H1 (cell line): ENCODE measurements around the gene TMEM145. TPM values are rescaled to one million over a fixed set of nuclear protein-coding genes. Genes with fewer than 3 reads are reported as not detected.

ENCODE experiments used
- CTCF ChIA-PET: fragments of 300-600 bp; sonication (Branson Sonifier 250); formaldehyde crosslinking; loops from one replicate; lab custom pipeline; 2021; ENCODE audit not compliant: partially characterized antibody; lab: Charles Lee
- POLR2A ChIA-PET: fragments of 300-600 bp; sonication (Branson Sonifier 250); formaldehyde crosslinking; loops from one replicate; lab custom pipeline; 2021; ENCODE audit warnings: inconsistent platforms; ENCODE audit not compliant: partially characterized antibody; lab: Charles Lee
- DNase-seq, 2 experiments: peaks; one replicate each; pipeline versions ENCODE4 v3.0.0 to v3.0.0-alpha.2; 2010 to 2022; ENCODE audit warnings: low spot score in 2 of 2, low read depth in 1 of 2, mixed read lengths in 1 of 2
- FAIRE-seq: peaks from 2 replicates; lab custom pipeline; 2011; peaks lifted over from hg19 to GRCh38; lab: Jason Lieb, UNC
- H2AFZ ChIP-seq: 2 replicates; pipeline ENCODE4 v1.8.1; 2012; ENCODE audit warnings: low read length, inconsistent platforms
- H2AK5ac ChIP-seq: 2 replicates; pipeline ENCODE4 v1.6.1; 2013; ENCODE audit warnings: low read depth, low read length
- H2BK120ac ChIP-seq: replicated peaks from 2 replicates; pipeline ENCODE3; 2013; ENCODE audit warnings: low read depth, low read length, inconsistent platforms
- H2BK12ac ChIP-seq: 2 replicates; pipeline ENCODE4 v1.6.1; 2013; ENCODE audit warnings: low read depth, low read length
- H2BK15ac ChIP-seq: 2 replicates; pipeline ENCODE4 v1.6.1; 2013; ENCODE audit warnings: low read length
- H2BK20ac ChIP-seq: 2 replicates; pipeline ENCODE4 v1.6.1; 2013; ENCODE audit warnings: low read length
- H2BK5ac ChIP-seq: 2 replicates; pipeline ENCODE4 v1.6.1; 2013; ENCODE audit warnings: low read depth, low read length
- H3K14ac ChIP-seq: 2 replicates; pipeline ENCODE4 v1.6.1; 2013; ENCODE audit warnings: inconsistent platforms; ENCODE audit not compliant: insufficient read length
- H3K18ac ChIP-seq: 2 replicates; pipeline ENCODE4 v1.6.1; 2013; ENCODE audit warnings: low read length; ENCODE audit errors: extremely low read depth
- H3K23ac ChIP-seq: 2 replicates; pipeline ENCODE4 v1.6.1; 2013; ENCODE audit warnings: inconsistent platforms; ENCODE audit not compliant: insufficient read length
- H3K23me2 ChIP-seq: 2 replicates; pipeline ENCODE4 v1.6.1; 2013; ENCODE audit warnings: low read depth, low read length
- H3K27ac ChIP-seq: 2 replicates; pipeline ENCODE4 v1.6.1; 2011; ENCODE audit warnings: low read depth, low read length, inconsistent platforms
- H3K27me3 ChIP-seq, 4 experiments: replicated peaks in 1 of 4; 1 replicate in 1 of 4; 2 replicates in 3 of 4; pipeline versions ENCODE4 v1.6.1 to v1.8.1; 2011 to 2013; ENCODE audit warnings: low read length in 3 of 4, mild to moderate bottlenecking in 3 of 4, inconsistent platforms in 2 of 4, mixed read lengths in 2 of 4, moderate library complexity in 1 of 4; ENCODE audit not compliant: control insufficient read depth in 3 of 4, insufficient read depth in 3 of 4; ENCODE audit errors: extremely low read depth in 1 of 4
- H3K36me3 ChIP-seq, 4 experiments: 2 replicates each; pipeline versions ENCODE4 v1.6.1 to v1.8.1; 2011 to 2013; ENCODE audit warnings: mild to moderate bottlenecking in 4 of 4, low read length in 3 of 4, moderate library complexity in 2 of 4, control low read depth in 1 of 4, inconsistent platforms in 1 of 4; ENCODE audit not compliant: insufficient read depth in 4 of 4, control insufficient read depth in 2 of 4
- H3K4ac ChIP-seq: replicated peaks from 2 replicates; pipeline ENCODE3; 2013; ENCODE audit warnings: low read length, low read depth, mixed read lengths, inconsistent platforms; ENCODE audit not compliant: insufficient read length
- H3K4me1 ChIP-seq, 4 experiments: replicated peaks in 1 of 4; 1 replicate in 1 of 4; 2 replicates in 3 of 4; pipeline versions ENCODE4 v1.6.1 to v1.8.1; 2011 to 2013; ENCODE audit warnings: low read length in 3 of 4, inconsistent platforms in 2 of 4, mixed read lengths in 1 of 4; ENCODE audit not compliant: insufficient read depth in 4 of 4, control insufficient read depth in 3 of 4
- H3K4me2 ChIP-seq, 2 experiments: 2 replicates each; pipeline versions ENCODE4 v1.6.1 to v1.8.1; 2011 to 2013; ENCODE audit warnings: low read depth in 2 of 2, low read length in 2 of 2, control low read depth in 1 of 2, inconsistent platforms in 1 of 2, mild to moderate bottlenecking in 1 of 2; ENCODE audit not compliant: insufficient read depth in 1 of 2
- H3K4me3 ChIP-seq, 4 experiments: fragments of 200-600, 300-600 bp in 1 of 4; sonication (generic), shearing (Covaris generic), sonication (Bioruptor Twin) in 1 of 4; 2 replicates each; pipeline versions ENCODE4 v1.5.1 to v1.8.1; 2011 to 2016; ENCODE audit warnings: low read length in 4 of 4, low read depth in 3 of 4, control low read depth in 2 of 4, inconsistent platforms in 2 of 4, mild to moderate bottlenecking in 2 of 4, mixed read lengths in 1 of 4, moderate library complexity in 1 of 4; ENCODE audit not compliant: insufficient read depth in 2 of 4; ENCODE audit errors: extremely low read depth in 1 of 4
- H3K56ac ChIP-seq: replicated peaks from 2 replicates; pipeline ENCODE3; 2013; ENCODE audit warnings: low read depth, mild to moderate bottlenecking, mixed read lengths, low read length, inconsistent platforms; ENCODE audit not compliant: insufficient read length
- H3K79me1 ChIP-seq: 2 replicates; pipeline ENCODE4 v1.6.1; 2013; ENCODE audit warnings: low read depth, low read length, control low read depth
- H3K79me2 ChIP-seq, 2 experiments: 2 replicates each; pipeline versions ENCODE4 v1.6.1 to v1.8.1; 2012 to 2013; ENCODE audit warnings: low read length in 2 of 2, mild to moderate bottlenecking in 2 of 2, inconsistent platforms in 1 of 2; ENCODE audit not compliant: insufficient read depth in 2 of 2, control insufficient read depth in 1 of 2
- H3K9ac ChIP-seq, 4 experiments: replicated peaks in 1 of 4; 1 replicate in 1 of 4; 2 replicates in 3 of 4; pipeline versions ENCODE4 v1.6.1 to v1.8.1; 2011 to 2013; ENCODE audit warnings: low read depth in 3 of 4, low read length in 3 of 4, control low read depth in 2 of 4, mild to moderate bottlenecking in 2 of 4, moderate library complexity in 2 of 4, inconsistent platforms in 1 of 4; ENCODE audit errors: extremely low read depth in 1 of 4
- H3K9me3 ChIP-seq, 2 experiments: 2 replicates each; pipeline versions ENCODE4 v1.6.1 to v1.8.1; 2012 to 2013; ENCODE audit warnings: mild to moderate bottlenecking in 2 of 2, moderate library complexity in 2 of 2, control low read depth in 1 of 2, inconsistent platforms in 1 of 2, low read depth in 1 of 2, low read length in 1 of 2, mixed read lengths in 1 of 2; ENCODE audit not compliant: insufficient read depth in 2 of 2
- H4K20me1 ChIP-seq, 2 experiments: replicated peaks in 1 of 2; 2 replicates each; pipeline versions ENCODE3 to v1.8.1; 2011 to 2013; ENCODE audit warnings: inconsistent platforms in 2 of 2, low read length in 2 of 2, mild to moderate bottlenecking in 1 of 2; ENCODE audit not compliant: insufficient read depth in 2 of 2, control insufficient read depth in 1 of 2
- H4K5ac ChIP-seq: 2 replicates; pipeline ENCODE4 v1.6.1; 2013; ENCODE audit warnings: low read length, low read depth, mixed read lengths, inconsistent platforms; ENCODE audit not compliant: insufficient read length
- H4K8ac ChIP-seq: 2 replicates; pipeline ENCODE4 v1.8.0; 2013; ENCODE audit warnings: mild to moderate bottlenecking, moderate library complexity, low read length, inconsistent platforms; ENCODE audit not compliant: insufficient read depth; ENCODE audit errors: extremely low read depth
- H4K91ac ChIP-seq: replicated peaks from 2 replicates; pipeline ENCODE3; 2013; ENCODE audit warnings: low read length, mixed read lengths, inconsistent platforms; ENCODE audit not compliant: insufficient read length
- EP300 ChIP-seq, 2 experiments: IDR thresholded peaks; 1 replicate in 1 of 2; 2 replicates in 1 of 2; pipeline ENCODE4 v1.6.1; 2011 to 2012; ENCODE audit warnings: low read depth in 2 of 2, low read length in 2 of 2, mild to moderate bottlenecking in 2 of 2, borderline replicate concordance in 1 of 2, inconsistent platforms in 1 of 2, moderate library complexity in 1 of 2
- HDAC6 ChIP-seq: IDR thresholded peaks from one replicate; pipeline ENCODE4 v1.7.1; 2012; ENCODE audit warnings: low read depth, mild to moderate bottlenecking, inconsistent platforms, low read length, moderate library complexity
- NRF1 ChIP-seq: IDR thresholded peaks from 2 replicates; pipeline ENCODE4 v1.6.1; 2011; ENCODE audit warnings: mild to moderate bottlenecking, low read depth, low read length, improper control_type of control experiment
- POU5F1 ChIP-seq: IDR thresholded peaks from 2 replicates; pipeline ENCODE4 v1.6.1; 2011; ENCODE audit warnings: low read depth, mild to moderate bottlenecking, low read length, moderate library complexity
- SRF ChIP-seq: IDR thresholded peaks from 2 replicates; pipeline ENCODE4 v1.6.1; 2011; ENCODE audit warnings: mild to moderate bottlenecking, low read depth, low read length, moderate library complexity
- SUZ12 ChIP-seq: fragments of 200-600 bp; sonication (generic); IDR thresholded peaks from 2 replicates; pipeline ENCODE4 v1.6.1; 2012; ENCODE audit warnings: mild to moderate bottlenecking, inconsistent platforms, low read length, moderate library complexity, mixed read lengths
- YY1 ChIP-seq: IDR thresholded peaks from 2 replicates; pipeline ENCODE4 v1.6.1; 2011; ENCODE audit warnings: low read depth, mild to moderate bottlenecking, low read length
- WGBS, 2 experiments: shearing (Covaris generic) in 1 of 2; methylation state at CpG; one replicate each; pipeline versions ENCODE4 v1.1.6 to v1.1.7; 2013 to 2015; ENCODE audit warnings: low lambda C conversion rate in 2 of 2, mixed read lengths in 2 of 2, inconsistent platforms in 1 of 2, low coverage in 1 of 2, missing lambda C conversion rate in 1 of 2; ENCODE audit not compliant: insufficient replicate concordance in 2 of 2, insufficient coverage in 1 of 2, insufficient read length in 1 of 2; ENCODE audit errors: extremely low coverage in 1 of 2, missing lambda C conversion rate in 1 of 2; 5-methylcytosine and 5-hydroxymethylcytosine counted together
- polyA plus RNA-seq, 7 experiments: library from polyadenylated mRNA; depleted of rRNA in 3 of 7; stranded (reverse) in 5 of 7; unstranded in 2 of 7; fragments of >200 nt in 5 of 7; fragments of 200-250 nt in 2 of 7; gene quantifications; 1 replicate in 5 of 7; 2 replicates in 1 of 7; 4 replicates in 1 of 7; pipeline versions ENCODE4 v1.2.1 to v1.2.3, GENCODE V29; 2011 to 2013; ENCODE audit warnings: missing spikeins in 2 of 7, mixed read lengths in 2 of 7
- total RNA-seq: library from RNA; stranded (reverse); fragmentation: NEBNext Ultra II Directional; extraction: Animal tissue kit (Norgen Biotek cat#: 25700); gene quantifications from 2 replicates; pipeline ENCODE4 v1.2.1, GENCODE V29; 2021

TMEM145 gene
- total and polyA plus RNA-seq, 2 of the 8 experiments (the other 6 are each of a cell fraction or from before 2014, with no cell fraction given), result 2.3 to 4.7 TPM

DNA sequence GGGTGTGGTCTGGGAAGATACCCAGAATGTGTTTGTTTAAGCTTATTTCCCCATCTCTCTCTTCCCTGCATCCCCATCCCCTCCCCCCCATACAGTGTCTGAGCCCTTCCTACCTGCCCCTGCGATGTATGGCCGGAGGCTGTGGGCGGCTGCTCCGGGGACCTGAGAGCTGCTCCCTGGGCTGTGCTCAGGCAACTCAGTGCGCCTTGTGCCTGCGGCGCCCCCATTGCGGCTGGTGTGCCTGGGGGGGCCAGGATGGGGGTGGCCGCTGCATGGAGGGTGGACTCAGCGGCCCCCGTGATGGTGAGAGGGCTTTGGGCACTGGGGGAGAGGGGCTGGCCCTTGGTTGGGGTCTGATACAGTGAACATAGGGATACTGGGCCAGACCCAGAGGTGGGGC lies 55.3 kb downstream of the TMEM145 start:
- H3K18ac ChIP-seq, result peak overlapping the region; percentile 24; the same call in 1 of the 2 replicates
- H3K9me3 ChIP-seq, result peaks cover 0 to 6% of the 10 kb centered on the region in 2 experiments; a peak in 1 of 4 replicates
- DNase-seq, result no peak
- TF ChIP-seq POU5F1 (no peak), SUZ12 (no peak), EP300 (IDR thresholded peaks at IDR 0.05; ENCODE audit: borderline replicate concordance in 1 of 2, low read depth in 2 of 2, low read length in 2 of 2) (no peak), YY1 (no peak), HDAC6 (no peak), NRF1 (no peak), SRF (no peak)
- CTCF ChIA-PET, result interaction anchor here (0.6 to 1.3 kb wide), 5 partner anchors 11 to 260 kb away, joined by 3 to 4 read pairs (median 3); no protein-coding TSS in a partner anchor
- no peak overlapping the region for H3K9ac ChIP-seq
- H3K36me3 ChIP-seq, result peaks cover 5 to 11% (median 6%) of the 10 kb centered on the region in 4 experiments; a peak in 7 of 8 replicates
- no peaks in the 10 kb centered on the region for H3K27me3 ChIP-seq
- H2BK5ac ChIP-seq, result 0 out of 2 replicates have a peak overlapping the region, but pooled peaks have one; percentile 84
- peaks cover 7 to 29% (median 22%) of the 10 kb centered on the region in 4 experiments for H3K4me1 ChIP-seq
- peak overlapping the region; percentile 91 for H4K91ac ChIP-seq
- H3K4me2 ChIP-seq, result no peak overlapping the region; a peak in 1 of 4 replicates
- no peak overlapping the region for H2AFZ ChIP-seq
- no peaks in the 10 kb centered on the region for H4K20me1 ChIP-seq
- no peaks in the 10 kb centered on the region for H3K79me2 ChIP-seq
- H3K4me3 ChIP-seq, result no peak overlapping the region
- H2BK15ac ChIP-seq, result no peak overlapping the region
- H2BK120ac ChIP-seq, result no peak overlapping the region
- no peak overlapping the region for H3K4ac ChIP-seq
- H4K8ac ChIP-seq, result peak overlapping the region; percentile 78
- H2AK5ac ChIP-seq, result no peak overlapping the region
- peak overlapping the region; percentile 89; the same call in 1 of the 2 replicates for H2BK20ac ChIP-seq
- H3K27ac ChIP-seq, result no peak overlapping the region
- H3K56ac ChIP-seq, result no peak overlapping the region
- H2BK12ac ChIP-seq, result peak overlapping the region; percentile 84; the same call in 1 of the 2 replicates
- no peak overlapping the region for H4K5ac ChIP-seq
- WGBS, 2 experiments, result 86% methylated on average over 11 of the region's 11 CpGs; no CpG with 5 or more reads in 1 of the 2 experiments
- POLR2A ChIA-PET, result interaction anchor here (1.1 to 1.2 kb wide), 2 partner anchors 9 to 15 kb away, joined by 3 to 4 read pairs; no protein-coding TSS in a partner anchor
- H3K23me2 ChIP-seq, result no peaks in the 10 kb centered on the region; the same call in 1 of the 2 replicates
- H3K14ac ChIP-seq, result no peak overlapping the region
- no peak for FAIRE-seq
- H3K79me1 ChIP-seq, result peaks cover 2% of the 10 kb centered on the region
- no peak overlapping the region for H3K23ac ChIP-seq
